MM.1S (cell line): Measurements from ENCODE around the gene KMT2D.

Experiments
- DNase-seq: peaks from one replicate; pipeline ENCODE4 v3.0.0-alpha.2; 2015
- H2AFZ ChIP-seq: fragments of 300-600 bp; sonication (generic); 2 replicates; pipeline ENCODE4 v1.6.0; 2016; ENCODE audit warnings: antibody characterized with exemption, low read length
- H3F3A ChIP-seq: fragments of 300-600 bp; sonication (generic); 2 replicates; pipeline ENCODE4 v1.6.1; 2016; ENCODE audit warnings: mild to moderate bottlenecking, antibody characterized with exemption, low read length, moderate library complexity, mixed read lengths; ENCODE audit not compliant: insufficient read depth
- H3K27ac ChIP-seq: fragments of 300-600 bp; sonication (generic); 2 replicates; pipeline ENCODE4 v1.5.1; 2016; ENCODE audit warnings: mild to moderate bottlenecking, low read length
- H3K27me3 ChIP-seq: fragments of 300-600 bp; sonication (generic); replicated peaks from 2 replicates; pipeline ENCODE4 v1.6.0; 2016; ENCODE audit warnings: low read length; ENCODE audit not compliant: insufficient read depth
- H3K36me3 ChIP-seq: fragments of 300-600 bp; sonication (generic); replicated peaks from 2 replicates; pipeline ENCODE4 v1.6.1; 2016; ENCODE audit warnings: mild to moderate bottlenecking, low read length, mixed read lengths; ENCODE audit not compliant: insufficient read depth
- H3K4me1 ChIP-seq: fragments of 300-600 bp; sonication (generic); 2 replicates; pipeline ENCODE4 v1.6.1; 2016; ENCODE audit warnings: low read length, mixed read lengths
- H3K4me2 ChIP-seq: fragments of 300-600 bp; sonication (generic); 2 replicates; pipeline ENCODE4 v1.6.0; 2016; ENCODE audit warnings: low read depth, low read length
- H3K4me3 ChIP-seq: fragments of 300-600 bp; sonication (generic); 2 replicates; pipeline ENCODE4 v1.5.1; 2016; ENCODE audit warnings: low read length, mixed read lengths
- H3K79me2 ChIP-seq: fragments of 300-600 bp; sonication (generic); 2 replicates; pipeline ENCODE4 v1.6.1; 2016; ENCODE audit warnings: mixed run types, low read length, mixed read lengths
- H3K9ac ChIP-seq: fragments of 300-600 bp; sonication (generic); 2 replicates; pipeline ENCODE4 v1.6.1; 2016; ENCODE audit warnings: low read length, mixed read lengths
- H3K9me2 ChIP-seq: fragments of 300-600 bp; sonication (generic); replicated peaks from 2 replicates; pipeline ENCODE4 v1.6.1; 2016; ENCODE audit warnings: mild to moderate bottlenecking, low read length, mixed read lengths; ENCODE audit not compliant: insufficient read depth
- H3K9me3 ChIP-seq: fragments of 300-600 bp; sonication (generic); replicated peaks from 2 replicates; pipeline ENCODE4 v1.6.1; 2016; ENCODE audit warnings: mild to moderate bottlenecking, low read length, mixed read lengths; ENCODE audit not compliant: insufficient read depth
- H4K20me1 ChIP-seq: fragments of 300-600 bp; sonication (generic); 2 replicates; pipeline ENCODE4 v1.6.1; 2016; ENCODE audit warnings: mild to moderate bottlenecking, low read length, moderate library complexity, mixed read lengths; ENCODE audit not compliant: insufficient read depth
- EZH2 ChIP-seq: fragments of 300-600 bp; sonication (generic); optimal IDR thresholded peaks from 2 replicates; pipeline ENCODE3; 2017; ENCODE audit warnings: low read depth, mild to moderate bottlenecking, antibody characterized with exemption, low read length, mixed read lengths
- EZH2phosphoT487 ChIP-seq: fragments of 300-600 bp; sonication (generic); IDR thresholded peaks from 2 replicates; pipeline ENCODE4 v1.6.1; 2018; ENCODE audit warnings: antibody characterized with exemption, low read length
- TF ChIP-seq, protein P1 (sequence below): fragments of 300-600 bp; sonication (generic); IDR thresholded peaks from 2 replicates; pipeline ENCODE4 v1.5.1; 2016; ENCODE audit warnings: antibody characterized with exemption, low read length, mixed read lengths

Gene KMT2D

DNA sequence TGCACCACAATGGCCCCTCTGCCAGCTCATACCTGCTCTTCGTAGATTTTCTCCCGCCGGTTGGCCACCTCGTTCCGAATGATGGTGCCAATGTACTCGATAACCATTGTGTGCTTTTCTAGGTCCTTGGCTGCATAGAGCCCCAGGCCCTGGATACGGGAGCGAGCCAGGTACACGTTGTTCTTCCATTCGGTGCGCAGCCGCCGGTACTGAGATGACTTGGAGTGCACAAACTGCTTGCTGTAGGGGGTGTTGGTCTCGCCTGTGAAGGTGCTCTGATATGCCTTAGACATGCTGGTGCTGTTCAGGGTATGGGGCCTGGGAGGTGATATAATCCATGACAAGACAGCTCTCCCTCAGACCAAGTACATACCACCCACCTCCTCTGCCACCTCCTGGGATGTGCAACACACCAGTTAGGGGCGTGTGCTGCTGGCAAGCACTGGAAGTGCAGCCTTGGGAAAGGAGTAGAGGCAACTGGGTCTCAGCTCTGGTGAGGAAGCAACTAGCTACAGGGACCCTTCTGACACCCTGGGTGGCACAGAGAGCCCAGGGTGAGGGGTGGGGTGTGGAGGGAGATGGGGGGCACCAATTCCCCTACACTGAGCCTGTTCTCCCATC lies 37.9 kb downstream of the KMT2D start:
- Histone ChIP-seq H3K9me2 (no peaks in the 10 kb centered on the region), H3K4me2 (no peak overlapping the region), H3K36me3 (no peaks in the 10 kb centered on the region; the same call in 1 of the 2 replicates), H3K9me3 (no peaks in the 10 kb centered on the region), H3K79me2 (peaks cover 4% of the 10 kb centered on the region), H4K20me1 (no peaks in the 10 kb centered on the region), H3F3A (peaks cover 14% of the 10 kb centered on the region), H3K27ac (no peak overlapping the region), H3K27me3 (no peaks in the 10 kb centered on the region), H3K9ac (no peak overlapping the region), H3K4me1 (0 out of 2 replicates have a peak, but pooled peaks cover 3% of the 10 kb centered on the region), H2AFZ (no peak overlapping the region), H3K4me3 (no peak overlapping the region)
- TF ChIP-seq, protein P1, sequence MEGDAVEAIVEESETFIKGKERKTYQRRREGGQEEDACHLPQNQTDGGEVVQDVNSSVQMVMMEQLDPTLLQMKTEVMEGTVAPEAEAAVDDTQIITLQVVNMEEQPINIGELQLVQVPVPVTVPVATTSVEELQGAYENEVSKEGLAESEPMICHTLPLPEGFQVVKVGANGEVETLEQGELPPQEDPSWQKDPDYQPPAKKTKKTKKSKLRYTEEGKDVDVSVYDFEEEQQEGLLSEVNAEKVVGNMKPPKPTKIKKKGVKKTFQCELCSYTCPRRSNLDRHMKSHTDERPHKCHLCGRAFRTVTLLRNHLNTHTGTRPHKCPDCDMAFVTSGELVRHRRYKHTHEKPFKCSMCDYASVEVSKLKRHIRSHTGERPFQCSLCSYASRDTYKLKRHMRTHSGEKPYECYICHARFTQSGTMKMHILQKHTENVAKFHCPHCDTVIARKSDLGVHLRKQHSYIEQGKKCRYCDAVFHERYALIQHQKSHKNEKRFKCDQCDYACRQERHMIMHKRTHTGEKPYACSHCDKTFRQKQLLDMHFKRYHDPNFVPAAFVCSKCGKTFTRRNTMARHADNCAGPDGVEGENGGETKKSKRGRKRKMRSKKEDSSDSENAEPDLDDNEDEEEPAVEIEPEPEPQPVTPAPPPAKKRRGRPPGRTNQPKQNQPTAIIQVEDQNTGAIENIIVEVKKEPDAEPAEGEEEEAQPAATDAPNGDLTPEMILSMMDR, result no peak
- no peak for TF ChIP-seq EZH2phosphoT487
- TF ChIP-seq EZH2, result no peak
- no peak for DNase-seq

DNA sequence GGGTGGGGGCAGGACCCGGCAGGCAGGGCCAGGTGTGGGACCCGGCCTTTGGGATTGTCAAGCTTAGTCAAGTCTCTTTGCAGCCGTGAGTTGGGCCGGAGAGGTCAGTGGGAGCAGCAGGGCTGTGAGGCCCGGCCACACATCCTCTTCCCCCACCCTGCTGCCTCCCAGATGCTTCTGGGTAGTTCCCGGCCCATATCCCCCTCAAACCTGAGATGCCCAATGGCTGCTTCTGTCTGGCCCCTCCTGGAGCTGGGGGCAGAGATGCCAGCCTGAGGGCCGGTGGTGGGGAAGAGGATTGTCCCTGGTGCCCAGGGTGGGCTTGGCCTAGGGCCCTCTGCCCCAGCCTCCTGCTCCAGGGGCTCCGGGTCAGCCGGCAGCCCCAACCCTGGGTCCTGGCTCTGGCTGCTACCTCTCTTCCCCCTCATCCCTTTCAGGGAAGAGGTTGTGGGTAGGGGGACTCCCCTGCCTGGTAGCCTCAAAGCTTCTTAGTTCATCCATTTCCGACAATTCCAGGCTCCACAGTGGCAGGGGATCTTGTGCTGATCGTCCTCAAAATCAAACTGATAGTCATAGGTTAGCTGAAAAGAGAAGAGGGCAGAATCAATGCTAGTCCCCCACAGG lies 39.2 kb downstream of the KMT2D start:
- H3K27me3 ChIP-seq, result no peaks in the 10 kb centered on the region
- no peak overlapping the region for H3K4me2 ChIP-seq

DNA sequence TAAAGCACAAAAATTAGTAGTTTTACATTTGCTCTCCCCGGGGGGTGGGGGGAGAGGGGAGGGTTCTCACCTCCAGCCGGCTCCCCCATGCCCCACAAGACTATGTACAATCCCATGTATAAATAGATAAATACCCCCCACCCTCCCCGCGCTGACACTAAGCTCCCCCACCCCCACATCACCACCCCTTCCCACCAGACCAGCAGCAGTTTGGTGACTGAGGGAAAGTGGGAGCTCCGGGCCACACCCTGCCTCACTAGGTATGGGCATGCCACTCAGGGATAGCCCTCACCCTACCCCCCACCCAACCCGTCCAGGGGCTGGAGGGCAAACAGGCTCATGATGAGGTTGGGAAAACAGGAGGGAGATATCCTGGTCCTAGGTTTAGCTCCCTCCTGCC lies 40.2 kb downstream of the KMT2D start:
- Histone ChIP-seq H3K9me3 (no peaks in the 10 kb centered on the region), H3K9ac (no peak overlapping the region), H2AFZ (no peak overlapping the region), H3K36me3 (no peaks in the 10 kb centered on the region), H3K27me3 (no peaks in the 10 kb centered on the region), H3K4me3 (no peak overlapping the region), H4K20me1 (no peaks in the 10 kb centered on the region), H3K9me2 (no peaks in the 10 kb centered on the region), H3K79me2 (peaks cover 24% of the 10 kb centered on the region), H3F3A (peaks cover 18% of the 10 kb centered on the region), H3K4me2 (no peak overlapping the region), H3K4me1 (0 out of 2 replicates have a peak, but pooled peaks cover 3% of the 10 kb centered on the region), H3K27ac (no peak overlapping the region)
- no peak for DNase-seq
- TF ChIP-seq EZH2 (no peak), EZH2phosphoT487 (no peak)
- TF ChIP-seq, protein P1, result no peak

More for the DNA sequence above, 39.2 kb downstream of the KMT2D start:
- Histone ChIP-seq H3K27ac (no peak overlapping the region), H3K36me3 (no peaks in the 10 kb centered on the region; the same call in 1 of the 2 replicates), H3K79me2 (peaks cover 16% of the 10 kb centered on the region), H3K4me1 (0 out of 2 replicates have a peak, but pooled peaks cover 3% of the 10 kb centered on the region), H2AFZ (no peak overlapping the region), H3K9me2 (no peaks in the 10 kb centered on the region), H3K4me3 (no peak overlapping the region), H3F3A (peaks cover 18% of the 10 kb centered on the region), H3K9ac (no peak overlapping the region), H4K20me1 (no peaks in the 10 kb centered on the region), H3K9me3 (no peaks in the 10 kb centered on the region)
- DNase-seq, result no peak
- TF ChIP-seq EZH2phosphoT487 (no peak), EZH2 (no peak)
- TF ChIP-seq, protein P1, result no peak
